Activated T-cell treated with anti-CD3 and anti-CD28 coated beads, Interleukin-2, amount 50 U/mL, for 72 hours (primary cell): ENCODE measurements around the gene NUP214. TPM values are rescaled to one million over a fixed set of nuclear protein-coding genes. Genes with fewer than 3 reads are reported as not detected.
"Not testable (repeated sequence)": the region's sequence is repeated elsewhere in the genome, so short reads cannot be mapped to it uniquely, and the experiment has no call there.

Source experiments
- ATAC-seq, 2 donors: fragments of 150-1000 bp; cut with Tn5 transposase; replicated peaks in 1 of 2; 2 replicates each; pipeline ENCODE4 v1.10.0; 2021; ENCODE audit warnings: moderate library complexity in 2 of 2, mild to moderate bottlenecking in 1 of 2
- DNase-seq, 2 donors: peaks; one replicate each; pipeline ENCODE4 v3.0.0; 2021 to 2022; ENCODE audit warnings: mixed read lengths in 1 of 2
- H3K27ac Mint-ChIP-seq: one replicate; pipeline ENCODE4 v1.8.0; 2022; ENCODE audit warnings: mild to moderate bottlenecking, moderate library complexity, mixed read lengths
- H3K27me3 Mint-ChIP-seq: one replicate; pipeline ENCODE4 v1.8.0; 2022; ENCODE audit warnings: low read depth, mixed read lengths
- H3K36me3 Mint-ChIP-seq, 2 donors: one replicate each; pipeline ENCODE4 v1.8.0; 2022; ENCODE audit warnings: mixed read lengths in 2 of 2, mild to moderate bottlenecking in 1 of 2; ENCODE audit not compliant: insufficient read depth in 2 of 2
- H3K4me1 Mint-ChIP-seq: one replicate; pipeline ENCODE4 v1.8.0; 2022; ENCODE audit warnings: low read depth, mixed read lengths
- H3K4me3 Mint-ChIP-seq, 2 donors: one replicate each; pipeline ENCODE4 v1.8.0; 2022; ENCODE audit warnings: mild to moderate bottlenecking in 2 of 2, mixed read lengths in 2 of 2, moderate library complexity in 2 of 2
- H3K9me3 Mint-ChIP-seq, 2 donors: one replicate each; pipeline ENCODE4 v1.8.0; 2022; ENCODE audit warnings: mixed read lengths in 2 of 2
- total RNA-seq, 2 donors: library from RNA; stranded (reverse); gene quantifications; one replicate each; pipeline ENCODE4 v1.2.3, GENCODE V29; 2022

The NUP214 gene
- total RNA-seq, 2 donors from 2014 or later, result 67.6 to 78.5 TPM

DNA sequence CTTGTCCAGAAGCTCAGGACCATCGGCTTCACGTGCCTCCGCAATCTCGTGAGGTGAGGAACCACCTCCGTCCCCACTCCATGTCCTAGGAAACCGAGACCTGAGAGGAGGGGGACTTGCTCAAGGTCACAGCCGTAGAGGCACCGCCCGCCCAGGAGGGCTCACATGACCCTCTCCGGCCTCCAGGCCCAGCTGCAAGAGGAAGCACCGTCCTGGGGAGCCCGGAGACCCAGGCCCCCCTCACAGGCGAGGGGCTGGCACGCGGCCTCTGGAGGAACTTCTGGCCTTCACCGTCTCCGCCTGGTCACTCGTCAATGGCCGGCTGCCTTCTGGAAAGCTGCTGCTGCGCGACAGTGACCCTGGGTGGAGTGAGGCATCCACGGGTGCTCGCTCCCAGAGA, 126.7 kb downstream of the NUP214 start:
- peaks cover 0 to 4% of the 10 kb centered on the region in 2 donors for H3K36me3 Mint-ChIP-seq
- H3K9me3 Mint-ChIP-seq, result no peaks in the 10 kb centered on the region
- H3K27me3 Mint-ChIP-seq, result no peaks in the 10 kb centered on the region
- ATAC-seq (no peak), DNase-seq (no peak)
- H3K27ac Mint-ChIP-seq, result no peak overlapping the region
- peak overlapping the region; percentile 74 to 83 for H3K4me3 Mint-ChIP-seq
- peaks cover 50% of the 10 kb centered on the region for H3K4me1 Mint-ChIP-seq

DNA sequence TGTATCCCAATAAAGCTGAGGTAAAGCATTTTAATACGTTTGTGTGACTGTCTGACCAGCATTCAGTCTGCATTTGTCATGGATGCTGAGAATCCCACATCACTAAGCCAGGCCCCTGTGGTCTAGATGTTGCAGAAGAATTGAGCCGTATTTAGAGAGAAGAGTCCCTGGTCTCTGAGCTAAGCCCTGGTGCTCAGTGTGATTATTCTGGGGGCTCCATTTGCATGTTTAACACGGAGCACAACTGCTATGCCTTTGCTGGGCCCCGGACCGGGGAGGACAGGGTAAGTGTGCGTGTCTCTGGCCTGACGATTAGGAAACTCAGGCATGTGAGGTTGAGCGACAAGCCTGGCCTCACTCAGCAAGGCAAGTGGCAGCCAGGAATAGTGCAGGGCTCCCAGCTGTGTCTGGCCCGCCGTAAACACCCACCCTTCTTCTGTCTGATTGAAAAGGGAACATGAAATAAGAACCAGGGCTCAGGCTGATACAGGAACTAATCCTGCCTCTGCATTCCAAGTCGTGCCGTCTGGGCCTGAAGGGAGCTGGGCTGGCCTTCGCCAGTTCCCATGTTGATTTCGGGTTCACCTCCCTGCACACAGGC, 128.6 kb downstream of the NUP214 start:
- no peak overlapping the region for H3K27ac Mint-ChIP-seq
- H3K4me3 Mint-ChIP-seq, result peak overlapping the region in 1 of 2 donors; percentile 83
- H3K36me3 Mint-ChIP-seq, result peaks cover 0 to 4% of the 10 kb centered on the region in 2 donors
- H3K27me3 Mint-ChIP-seq, result no peaks in the 10 kb centered on the region
- peaks cover 62% of the 10 kb centered on the region for H3K4me1 Mint-ChIP-seq
- no peak for DNase-seq
- ATAC-seq, result no peak
- H3K9me3 Mint-ChIP-seq, result no peaks in the 10 kb centered on the region

DNA sequence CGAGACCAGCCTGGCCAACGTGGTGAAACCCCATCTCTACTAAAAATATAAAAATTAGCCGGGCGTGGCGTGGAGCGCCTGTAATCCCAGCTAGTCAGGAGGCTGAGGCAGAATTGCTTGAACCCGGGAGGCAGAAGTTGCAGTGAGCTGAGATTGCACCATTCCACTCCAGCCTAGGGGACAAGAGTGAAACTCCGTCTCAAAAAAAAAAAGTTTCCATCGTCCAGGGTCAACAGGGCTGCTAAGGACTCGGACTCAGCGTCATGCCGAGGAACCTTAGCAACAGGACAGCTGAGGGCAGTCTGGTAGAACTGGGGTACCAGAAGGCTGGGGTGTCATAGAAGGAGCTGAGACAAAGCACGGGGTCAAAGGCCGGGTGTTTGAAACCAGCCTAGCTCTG, 129.2 kb downstream of the NUP214 start:
- Mint-ChIP-seq H3K36me3 (peaks cover 0 to 4% of the 10 kb centered on the region in 2 donors), H3K4me3 (peak overlapping the region; percentile 34 to 95), H3K9me3 (no peaks in the 10 kb centered on the region), H3K27me3 (no peaks in the 10 kb centered on the region), H3K27ac (no peak overlapping the region), H3K4me1 (peaks cover 63% of the 10 kb centered on the region)
- ATAC-seq (no peak), DNase-seq (no peak)

DNA sequence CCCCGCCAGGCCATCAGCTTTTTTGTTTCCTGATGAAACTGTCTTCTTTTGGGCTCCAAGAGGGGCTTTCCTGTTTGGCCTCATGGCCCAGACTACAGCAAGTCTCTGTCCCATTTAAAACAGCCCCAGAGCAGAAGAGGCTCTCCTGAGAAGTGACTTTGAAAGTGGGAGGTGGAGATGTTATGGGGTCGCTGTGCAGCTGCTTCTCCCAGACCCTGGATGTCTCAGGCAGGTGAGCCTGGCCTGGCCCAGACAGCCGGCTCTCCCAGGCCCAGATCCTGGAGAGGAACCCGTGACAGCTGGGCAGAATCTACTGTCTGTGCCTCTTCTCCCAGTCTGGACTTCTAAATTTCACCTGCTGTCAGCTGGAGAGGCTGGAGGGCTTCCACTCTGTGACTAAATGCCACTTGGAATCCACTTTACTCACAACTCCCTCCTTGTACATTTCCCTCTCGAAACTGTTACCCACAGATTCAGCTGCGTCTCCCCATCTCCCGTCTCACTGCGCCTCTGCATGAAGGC, 130.4 kb downstream of the NUP214 start:
- ATAC-seq, result no peak

DNA sequence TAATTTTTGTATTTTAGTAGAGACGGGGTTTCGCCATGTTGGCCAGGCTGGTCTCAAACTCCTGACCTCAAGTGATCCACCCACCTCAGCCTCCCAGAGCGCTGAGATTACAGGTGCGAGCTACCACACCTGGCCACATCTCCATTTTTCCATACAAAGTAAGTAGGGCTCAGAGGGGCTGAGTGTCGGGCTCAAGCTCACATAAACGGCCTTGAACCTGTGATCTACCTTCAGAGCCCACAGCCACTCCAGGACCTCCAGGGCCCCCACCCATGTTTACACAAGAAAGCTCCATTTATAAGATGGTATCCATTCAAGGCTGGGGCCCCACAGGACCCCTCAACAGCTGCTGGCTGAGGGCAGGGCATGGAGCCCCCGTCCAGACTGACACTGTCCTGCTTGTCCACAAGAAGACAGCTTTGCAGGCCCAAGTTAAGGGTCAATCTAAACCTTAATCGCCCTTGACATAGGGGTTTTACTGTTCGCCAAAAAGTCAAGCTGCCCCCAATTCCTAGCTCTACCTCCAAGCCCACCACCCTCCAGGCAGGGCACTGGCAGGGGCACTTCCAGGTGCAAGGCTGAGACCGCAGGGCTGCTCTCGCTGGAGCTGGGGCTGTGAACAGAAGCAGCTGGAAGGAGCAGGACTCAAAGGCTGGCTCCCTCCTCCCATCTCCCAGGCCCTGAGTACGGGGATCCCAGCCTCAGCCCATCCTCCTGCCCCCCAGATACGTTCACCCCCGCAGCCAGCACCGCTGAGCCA, 132.1 kb downstream of the NUP214 start:
- ATAC-seq (no peak), DNase-seq (no peak)
- no peaks in the 10 kb centered on the region for H3K27me3 Mint-ChIP-seq
- H3K9me3 Mint-ChIP-seq, result no peaks in the 10 kb centered on the region
- H3K36me3 Mint-ChIP-seq, result peaks cover 4 to 7% of the 10 kb centered on the region in 2 donors
- peak overlapping the region; percentile 55 to 95 for H3K4me3 Mint-ChIP-seq
- H3K4me1 Mint-ChIP-seq, result peaks cover 72% of the 10 kb centered on the region
- peak overlapping the region; percentile 78 for H3K27ac Mint-ChIP-seq

More for the DNA sequence above, 130.4 kb downstream of the NUP214 start:
- Mint-ChIP-seq H3K36me3 (peaks cover 2 to 4% of the 10 kb centered on the region in 2 donors), H3K9me3 (no peaks in the 10 kb centered on the region), H3K4me3 (peak overlapping the region; percentile 79 to 95), H3K27me3 (no peaks in the 10 kb centered on the region), H3K4me1 (peaks cover 72% of the 10 kb centered on the region), H3K27ac (peak overlapping the region; percentile 87)
- no peak for DNase-seq

DNA sequence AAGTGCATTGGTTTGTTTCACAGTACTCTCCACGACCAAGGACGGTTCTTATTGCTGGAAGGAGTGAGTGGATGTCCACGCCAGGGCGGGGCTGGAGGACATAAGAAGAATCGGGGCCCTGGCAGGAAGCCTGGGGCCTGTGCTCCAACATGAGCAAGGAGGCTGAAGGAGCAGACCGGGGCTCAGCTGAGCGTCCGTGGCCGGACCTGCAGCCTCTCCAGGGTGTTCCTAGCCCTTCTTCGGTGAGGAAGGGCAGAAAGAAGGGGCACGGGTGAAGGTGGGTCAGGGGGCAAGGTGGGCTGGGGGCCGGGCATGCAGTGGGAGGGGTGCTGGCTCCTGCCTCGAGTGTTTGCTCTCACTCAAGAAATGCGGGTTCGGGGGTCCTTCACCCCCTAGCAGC, 132.8 kb downstream of the NUP214 start:
- Mint-ChIP-seq H3K27me3 (no peaks in the 10 kb centered on the region), H3K9me3 (no peaks in the 10 kb centered on the region), H3K36me3 (peaks cover 8 to 12% of the 10 kb centered on the region in 2 donors), H3K4me1 (peaks cover 72% of the 10 kb centered on the region), H3K27ac (peak overlapping the region; percentile 58), H3K4me3 (peak overlapping the region; percentile 13 to 42)
- DNase-seq, result no peak
- ATAC-seq, result no peak

DNA sequence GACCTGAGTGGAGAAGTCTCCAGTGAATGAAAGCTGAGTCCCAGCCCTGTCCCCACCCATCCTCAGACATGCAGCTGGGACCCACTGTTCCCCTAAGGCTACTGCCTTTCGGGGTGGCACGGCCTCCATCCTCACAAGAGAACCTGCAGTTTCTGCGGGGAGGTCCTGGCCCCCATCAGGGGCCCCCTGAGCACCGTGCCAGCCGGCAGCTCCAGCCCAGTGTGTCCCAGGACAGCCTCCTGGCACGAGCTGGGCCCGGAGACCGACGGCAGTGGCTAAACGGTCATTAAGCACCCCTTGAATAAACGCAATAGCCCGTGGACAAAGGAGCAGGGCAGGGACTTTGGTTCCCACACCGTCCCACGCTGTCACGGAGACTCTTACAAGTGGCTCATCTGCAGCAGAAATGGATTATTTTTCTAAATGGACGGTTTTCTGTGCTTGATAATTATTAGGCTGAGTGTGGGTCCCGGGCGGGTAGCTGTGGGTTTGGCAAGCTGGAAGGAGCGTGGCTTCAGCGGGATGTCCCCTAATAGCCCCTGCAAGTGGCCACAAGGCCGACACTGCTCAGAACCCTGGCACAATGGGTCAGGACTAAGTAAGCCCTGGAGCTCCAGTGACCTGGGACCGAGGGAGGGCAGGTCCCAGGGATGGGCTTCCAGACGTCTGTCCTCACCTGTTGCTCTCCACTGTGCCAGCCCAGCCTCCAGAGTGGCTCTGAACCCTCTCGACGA, 133.5 kb downstream of the NUP214 start:
- DNase-seq (no peak), ATAC-seq (no peak)
- H3K4me3 Mint-ChIP-seq, result no peak overlapping the region
- no peak overlapping the region for H3K27ac Mint-ChIP-seq
- H3K27me3 Mint-ChIP-seq, result no peaks in the 10 kb centered on the region
- H3K4me1 Mint-ChIP-seq, result peaks cover 71% of the 10 kb centered on the region
- no peaks in the 10 kb centered on the region for H3K9me3 Mint-ChIP-seq
- peaks cover 9 to 13% of the 10 kb centered on the region in 2 donors for H3K36me3 Mint-ChIP-seq

DNA sequence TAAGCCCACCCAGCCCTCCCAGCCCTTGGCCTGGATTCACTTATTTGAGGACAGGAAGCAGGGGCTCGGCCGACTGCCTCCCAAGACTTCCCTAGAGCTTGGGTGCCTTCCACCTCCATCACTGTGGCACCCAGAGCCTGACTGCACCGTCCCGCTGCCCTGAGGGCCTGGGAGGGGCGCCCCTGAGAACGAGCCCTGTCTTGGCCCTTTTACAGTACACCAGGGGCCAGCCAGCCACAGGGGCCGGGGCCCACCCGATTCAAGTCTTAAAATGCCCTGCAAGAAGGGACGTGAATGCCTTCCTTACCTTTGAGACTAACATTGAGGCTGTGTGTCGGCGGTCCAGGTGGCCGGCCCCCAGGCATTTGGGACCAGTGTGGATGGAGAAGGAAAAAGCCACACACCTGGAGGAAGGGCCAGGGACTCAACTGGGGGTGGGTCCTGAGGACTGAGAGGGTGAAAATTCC, 134.1 kb downstream of the NUP214 start:
- H3K36me3 Mint-ChIP-seq, result peaks cover 9 to 13% of the 10 kb centered on the region in 2 donors
- H3K27me3 Mint-ChIP-seq, result no peaks in the 10 kb centered on the region
- DNase-seq, result no peak
- ATAC-seq, result no peak
- no peak overlapping the region for H3K4me3 Mint-ChIP-seq
- no peak overlapping the region for H3K27ac Mint-ChIP-seq
- H3K9me3 Mint-ChIP-seq, result no peaks in the 10 kb centered on the region
- H3K4me1 Mint-ChIP-seq, result peaks cover 73% of the 10 kb centered on the region

DNA sequence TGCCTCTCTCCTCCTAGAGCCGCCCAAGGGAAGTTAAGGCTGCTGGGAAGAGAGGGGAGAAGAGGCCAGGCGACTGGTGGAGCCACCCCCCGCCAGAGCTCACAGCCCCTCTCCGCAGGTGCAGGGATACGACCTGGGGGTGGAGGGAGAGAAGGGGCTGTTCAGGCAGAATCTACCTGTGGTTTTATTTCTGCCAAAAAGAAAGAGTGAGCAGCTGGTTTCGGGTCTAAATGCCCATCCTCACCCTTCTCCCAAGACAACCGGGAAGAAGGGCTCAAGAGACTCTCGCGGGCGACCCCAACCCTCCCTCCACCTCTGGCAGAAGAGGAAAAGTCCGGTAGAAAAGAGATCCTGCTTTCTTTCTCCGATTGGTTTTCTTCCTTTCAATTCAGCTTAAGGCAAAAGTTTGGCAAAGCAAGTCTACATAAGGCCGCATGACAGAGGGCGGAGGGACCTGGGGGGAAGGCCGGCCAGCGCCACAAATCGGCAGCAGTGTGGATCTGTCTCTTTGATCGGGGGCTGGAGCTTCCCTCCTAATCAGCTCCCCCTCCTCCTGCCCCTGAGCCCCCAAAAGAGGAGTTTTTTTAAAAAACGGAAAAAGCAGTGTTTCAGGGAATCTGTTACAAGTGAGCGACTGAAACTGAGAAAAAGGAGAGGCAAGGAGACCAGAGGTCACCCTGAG, 134.7 kb downstream of the NUP214 start:
- no peak overlapping the region for H3K4me3 Mint-ChIP-seq

DNA sequence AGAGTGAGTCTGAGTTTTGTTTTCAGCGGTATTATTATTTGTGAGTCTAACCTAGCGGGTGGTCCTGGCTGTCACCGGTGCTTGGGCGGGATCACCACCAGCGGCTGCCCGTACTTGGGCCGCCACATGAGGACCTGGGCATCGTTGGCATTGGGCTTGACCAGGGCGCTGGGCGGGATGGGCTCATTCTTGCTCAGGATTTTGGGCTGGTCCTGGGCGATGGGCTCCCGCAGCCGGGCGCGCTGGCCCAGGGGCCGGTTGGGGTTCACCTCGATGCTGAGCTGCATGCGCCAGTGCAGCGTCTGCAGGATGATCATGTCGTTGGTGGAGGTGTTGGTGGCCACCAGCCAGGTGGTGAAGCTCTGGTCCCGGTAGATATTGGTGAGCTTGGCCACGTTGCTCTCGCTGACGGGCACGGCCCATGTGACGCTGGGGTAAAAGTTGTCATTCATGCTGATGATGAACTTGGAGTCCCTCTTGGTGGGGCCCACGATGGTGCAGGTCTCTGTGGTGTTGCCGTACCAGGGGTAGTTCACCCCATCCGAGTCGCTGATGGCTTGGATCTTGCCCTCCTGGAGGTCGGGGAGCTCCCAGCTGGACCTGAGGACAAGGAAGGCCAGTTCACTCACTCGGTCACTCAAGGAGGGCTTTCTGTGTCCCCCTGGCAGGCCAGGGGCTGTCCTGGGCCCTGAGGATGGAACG, 135.5 kb downstream of the NUP214 start:
- no peak for DNase-seq
- H3K27me3 Mint-ChIP-seq, result no peaks in the 10 kb centered on the region
- peaks cover 77% of the 10 kb centered on the region for H3K4me1 Mint-ChIP-seq
- H3K9me3 Mint-ChIP-seq, result no peaks in the 10 kb centered on the region
- ATAC-seq, result no peak
- peaks cover 9 to 16% of the 10 kb centered on the region in 2 donors for H3K36me3 Mint-ChIP-seq
- no peak overlapping the region for H3K4me3 Mint-ChIP-seq
- no peak overlapping the region for H3K27ac Mint-ChIP-seq

More for the DNA sequence above, 134.7 kb downstream of the NUP214 start:
- no peaks in the 10 kb centered on the region for H3K9me3 Mint-ChIP-seq
- H3K36me3 Mint-ChIP-seq, result peaks cover 9 to 15% of the 10 kb centered on the region in 2 donors
- H3K4me1 Mint-ChIP-seq, result peaks cover 75% of the 10 kb centered on the region
- DNase-seq (no peak), ATAC-seq (no peak)
- H3K27ac Mint-ChIP-seq, result no peak overlapping the region
- H3K27me3 Mint-ChIP-seq, result no peaks in the 10 kb centered on the region

DNA sequence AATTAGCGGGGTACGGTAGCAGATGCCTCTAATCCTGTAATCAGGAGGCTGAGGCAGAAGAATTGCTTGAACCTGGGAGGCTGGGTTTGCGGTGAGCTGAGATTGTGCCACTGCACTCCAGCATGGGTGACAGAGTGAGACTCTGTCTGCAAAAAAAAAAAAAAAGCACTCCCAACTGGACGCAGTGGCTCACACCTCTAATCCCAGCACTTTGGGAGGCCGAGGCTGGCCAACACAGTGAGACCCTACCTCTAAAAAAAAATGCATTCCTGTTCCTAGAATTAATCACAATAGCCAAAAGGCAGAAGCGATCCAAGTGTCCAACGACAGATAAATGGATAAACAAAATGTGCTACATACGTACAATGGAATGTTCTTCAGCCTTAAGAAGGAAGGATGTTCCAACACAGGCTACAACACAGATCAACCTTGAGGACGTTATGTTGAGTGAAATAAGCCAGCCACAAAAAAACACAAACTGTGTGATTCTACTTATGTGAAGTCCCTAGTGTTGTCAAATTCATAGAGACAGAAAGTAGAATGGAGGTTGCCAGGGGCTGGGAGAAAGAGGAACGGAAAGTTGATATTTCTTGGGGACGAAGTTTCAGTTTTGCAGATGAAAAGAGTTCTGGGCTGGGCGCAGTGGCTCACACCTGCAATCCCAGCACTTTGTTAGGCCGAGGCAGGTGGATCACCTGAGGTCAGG, 137.1 kb downstream of the NUP214 start:
- H3K27me3 Mint-ChIP-seq, result no peaks in the 10 kb centered on the region
- DNase-seq (no peak), ATAC-seq (no peak)
- peaks cover 6 to 19% of the 10 kb centered on the region in 2 donors for H3K36me3 Mint-ChIP-seq
- H3K9me3 Mint-ChIP-seq, result no peaks in the 10 kb centered on the region
- peak overlapping the region; percentile 14 to 58 for H3K4me3 Mint-ChIP-seq
- peaks cover 77% of the 10 kb centered on the region for H3K4me1 Mint-ChIP-seq
- peak overlapping the region; percentile 23 for H3K27ac Mint-ChIP-seq

DNA sequence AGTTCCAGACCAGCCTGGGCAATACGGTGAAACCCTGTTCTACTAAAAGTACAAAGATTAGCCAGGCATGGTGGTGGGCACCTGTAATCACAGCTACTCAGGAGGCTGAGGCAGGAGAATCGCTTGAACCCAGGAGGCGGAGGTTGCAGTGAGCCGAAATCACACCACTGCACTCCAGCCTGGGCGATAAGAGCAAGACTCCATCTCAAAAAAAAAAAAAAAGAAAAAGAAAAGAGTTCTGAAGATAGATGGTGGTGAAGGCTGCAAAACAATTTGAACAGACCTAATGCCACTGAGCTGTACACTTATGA, 137.6 kb downstream of the NUP214 start:
- Mint-ChIP-seq H3K4me3 (peak overlapping the region; percentile 14 to 58), H3K4me1 (peaks cover 77% of the 10 kb centered on the region), H3K36me3 (peaks cover 6 to 19% of the 10 kb centered on the region in 2 donors), H3K27ac (peak overlapping the region; percentile 23)
- not testable (repeated sequence) for DNase-seq, H3K27me3 Mint-ChIP-seq, ATAC-seq, H3K9me3 Mint-ChIP-seq
